Endothelial cell of umbilical vein (primary cell): ENCODE results near the gene RBPJ. TPM values are rescaled to one million over a fixed set of nuclear protein-coding genes. Genes with fewer than 3 reads are reported as not detected.
"Not testable (repeated sequence)": the region's sequence is repeated elsewhere in the genome, so short reads cannot be mapped to it uniquely, and the experiment has no call there.

Source experiments
- BruUV-seq: library from RNA; stranded (reverse); fragments of 400-500 nt; replicated peaks from 2 replicates; lab custom pipeline; 2021; lab: Mats Ljungman, UMichigan
- CTCF ChIA-PET: fragments of 300-600, 350-600 bp; sonication (Branson Sonifier 250); formaldehyde crosslinking; loops from one replicate; lab custom pipeline; 2021; ENCODE audit warnings: antibody characterized with exemption, inconsistent platforms; lab: Charles Lee
- POLR2A ChIA-PET: fragments of 300-600, 350-600 bp; sonication (Branson Sonifier 250); formaldehyde crosslinking; loops from one replicate; lab custom pipeline; 2021; ENCODE audit warnings: antibody characterized with exemption, inconsistent platforms; lab: Charles Lee
- DNase-seq: peaks from one replicate; pipeline ENCODE4 v3.0.0-alpha.2; 2011; ENCODE audit warnings: low read depth, low spot score
- FAIRE-seq: peaks from 2 replicates; lab custom pipeline; 2011; peaks lifted over from hg19 to GRCh38; lab: Jason Lieb, UNC
- H2AFZ ChIP-seq: 2 replicates; pipeline ENCODE4 v1.6.0; 2012; ENCODE audit warnings: low read depth, low read length, control low read depth, inconsistent platforms
- H3K27ac ChIP-seq: 2 replicates; pipeline ENCODE4 v1.5.1; 2011; ENCODE audit warnings: low read depth, mild to moderate bottlenecking, control low read depth, low read length, moderate library complexity; ENCODE audit not compliant: insufficient read depth
- H3K27me3 ChIP-seq, 2 experiments: 2 replicates each; pipeline versions ENCODE4 v1.6.0 to v1.6.1; 2011; ENCODE audit warnings: low read length in 2 of 2, mixed read lengths in 1 of 2; ENCODE audit not compliant: control insufficient read depth in 2 of 2, insufficient read depth in 2 of 2
- H3K36me3 ChIP-seq, 2 experiments: 2 replicates in 1 of 2; 3 replicates in 1 of 2; pipeline ENCODE4 v1.5.1; 2011; ENCODE audit warnings: low read length in 2 of 2, mild to moderate bottlenecking in 1 of 2, moderate library complexity in 1 of 2; ENCODE audit not compliant: control insufficient read depth in 2 of 2, insufficient read depth in 2 of 2; ENCODE audit errors: extremely low read depth in 1 of 2
- H3K4me1 ChIP-seq: 3 replicates; pipeline ENCODE4 v1.5.1; 2011; ENCODE audit warnings: mild to moderate bottlenecking, low read length; ENCODE audit not compliant: control insufficient read depth, insufficient read depth; ENCODE audit errors: extremely low read depth
- H3K4me2 ChIP-seq: 2 replicates; pipeline ENCODE4 v1.6.1; 2011; ENCODE audit warnings: low read length, control low read depth, mixed read lengths; ENCODE audit not compliant: insufficient read depth
- H3K4me3 ChIP-seq, 3 experiments: fragments of 200-600 bp in 1 of 3; sonication (generic), shearing (Covaris generic) in 1 of 3; replicated peaks in 1 of 3; 2 replicates each; pipeline ENCODE4 v1.5.1; 2011 to 2016; ENCODE audit warnings: control low read depth in 3 of 3, low read length in 3 of 3, mild to moderate bottlenecking in 2 of 3, inconsistent platforms in 1 of 3, low read depth in 1 of 3, moderate library complexity in 1 of 3; ENCODE audit not compliant: insufficient read depth in 1 of 3
- H3K79me2 ChIP-seq: 2 replicates; pipeline ENCODE4 v1.6.0; 2012; ENCODE audit warnings: low read length, inconsistent platforms; ENCODE audit not compliant: control insufficient read depth, insufficient read depth
- H3K9ac ChIP-seq: replicated peaks from 2 replicates; pipeline ENCODE3; 2011; ENCODE audit warnings: low read length, control low read depth; ENCODE audit not compliant: insufficient read depth; ENCODE audit errors: extremely low read depth
- H3K9me1 ChIP-seq: replicated peaks from 3 replicates; pipeline ENCODE4 v1.6.0; 2011; ENCODE audit warnings: mild to moderate bottlenecking, low read length; ENCODE audit not compliant: control insufficient read depth, insufficient read depth; ENCODE audit errors: extremely low read depth
- H3K9me3 ChIP-seq: replicated peaks from 2 replicates; pipeline ENCODE4 v1.5.1; 2012; ENCODE audit warnings: low read length, inconsistent platforms; ENCODE audit not compliant: control insufficient read depth, insufficient read depth
- H4K20me1 ChIP-seq: replicated peaks from 2 replicates; pipeline ENCODE3; 2011; ENCODE audit warnings: mild to moderate bottlenecking, low read length; ENCODE audit not compliant: control insufficient read depth, insufficient read depth; ENCODE audit errors: extremely low read depth
- EZH2 ChIP-seq: IDR thresholded peaks from 2 replicates; pipeline ENCODE4 v1.6.1; 2012; ENCODE audit warnings: borderline replicate concordance, low read depth, mild to moderate bottlenecking, moderate library complexity, low read length, inconsistent platforms; ENCODE audit not compliant: severe bottlenecking
- FOS ChIP-seq: IDR thresholded peaks from 2 replicates; pipeline ENCODE4 v1.6.1; 2011; ENCODE audit warnings: mild to moderate bottlenecking, low read length, moderate library complexity, borderline replicate concordance; ENCODE audit not compliant: insufficient read depth
- GATA2 ChIP-seq: IDR thresholded peaks from 2 replicates; pipeline ENCODE4 v1.7.0; 2011; ENCODE audit warnings: low read depth, mild to moderate bottlenecking, moderate library complexity, mixed read lengths, low read length; ENCODE audit not compliant: insufficient read length, insufficient read depth
- JUN ChIP-seq: IDR thresholded peaks from 2 replicates; pipeline ENCODE4 v1.6.1; 2011; ENCODE audit warnings: borderline replicate concordance, low read depth; ENCODE audit not compliant: insufficient read length, insufficient read depth
- MYC ChIP-seq: IDR thresholded peaks from one replicate; pipeline ENCODE4 v1.6.1; 2011; ENCODE audit warnings: mild to moderate bottlenecking, low read depth, low read length
- POLR2A ChIP-seq: IDR thresholded peaks from 2 replicates; pipeline ENCODE4 v1.6.1; 2012; ENCODE audit warnings: low read depth, mild to moderate bottlenecking, control low read depth, low read length
- POLR2AphosphoS5 ChIP-seq: IDR thresholded peaks from 2 replicates; pipeline ENCODE4 v1.6.1; 2012; ENCODE audit warnings: low read depth, mild to moderate bottlenecking, control low read depth, low read length, moderate library complexity; ENCODE audit not compliant: insufficient read depth
- dilution Hi-C: fragments of 300-500 bp; cut with MboI; formaldehyde crosslinking; loops from one replicate; pipeline ENCODE4 v1.15.0; 2019; ENCODE audit warnings: low sequenced_read_pairs; ENCODE audit not compliant: extremely low pct_ligation_motif_present
- intact Hi-C: fragments of 100-400 bp; cut with micrococcal nuclease; formaldehyde crosslinking; loops from one replicate; pipeline ENCODE4 v1.10.0; 2022
- polyA plus RNA-seq, 4 experiments: library from polyadenylated mRNA; depleted of rRNA in 3 of 4; stranded (reverse) in 3 of 4; unstranded in 1 of 4; fragments of >200 nt; gene quantifications; 2 replicates each; pipeline versions ENCODE4 v1.2.1 to v1.2.3, GENCODE V29; 2011 to 2012; ENCODE audit warnings: missing spikeins in 1 of 4
- total RNA-seq: library from RNA; stranded (reverse); gene quantifications from 2 replicates; pipeline ENCODE4 v1.2.3, GENCODE V29; 2021
- TF ChIP-seq, protein P1 (sequence below): IDR thresholded peaks from 2 replicates; pipeline ENCODE4 v1.6.1; 2011; ENCODE audit not compliant: insufficient read depth, insufficient read length
- TF ChIP-seq, protein P2 (sequence below), 2 donors: IDR thresholded peaks; 1 replicate in 1 of 2; 2 replicates in 1 of 2; pipeline ENCODE4 v1.5.1; 2011; ENCODE audit warnings: low read length in 2 of 2, mild to moderate bottlenecking in 2 of 2, moderate library complexity in 2 of 2, control low read depth in 1 of 2, inconsistent platforms in 1 of 2, low read depth in 1 of 2; ENCODE audit not compliant: insufficient read depth in 1 of 2; ENCODE audit errors: extremely low read depth in 1 of 2

Gene RBPJ
- total and polyA plus RNA-seq, 2 donors (not counting 3 experiments of a cell fraction or from before 2014, with no cell fraction given): 17.0 to 42.9 TPM

DNA sequence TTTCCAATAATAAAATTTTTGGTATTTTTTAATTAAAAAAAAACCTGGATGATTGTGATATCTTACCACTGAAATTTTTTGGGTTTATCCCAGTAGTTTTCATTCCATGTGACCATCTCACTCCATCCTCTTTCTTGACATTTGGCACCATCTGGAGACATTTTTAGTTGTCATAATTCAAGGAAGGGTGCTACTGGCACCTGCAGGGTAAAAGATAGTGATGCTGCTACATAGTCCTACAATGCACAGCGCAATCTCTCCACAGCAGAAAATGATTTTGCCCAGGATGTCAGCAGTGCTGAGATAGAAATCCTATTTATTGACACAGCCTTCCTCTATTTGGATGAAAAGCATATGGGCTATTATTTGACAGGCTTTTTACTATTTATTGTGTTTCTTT lies 79.3 kb downstream of the RBPJ start:
- DNase-seq (no peak), FAIRE-seq (no peak)
- TF ChIP-seq MYC: no peak
- no peak for TF ChIP-seq POLR2A
- no peak for TF ChIP-seq EZH2
- TF ChIP-seq, protein P1, sequence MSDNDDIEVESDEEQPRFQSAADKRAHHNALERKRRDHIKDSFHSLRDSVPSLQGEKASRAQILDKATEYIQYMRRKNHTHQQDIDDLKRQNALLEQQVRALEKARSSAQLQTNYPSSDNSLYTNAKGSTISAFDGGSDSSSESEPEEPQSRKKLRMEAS: no peak
- no peak for TF ChIP-seq FOS
- TF ChIP-seq JUN: no peak
- no peak for TF ChIP-seq GATA2
- TF ChIP-seq POLR2AphosphoS5: no peak
- TF ChIP-seq, protein P2, sequence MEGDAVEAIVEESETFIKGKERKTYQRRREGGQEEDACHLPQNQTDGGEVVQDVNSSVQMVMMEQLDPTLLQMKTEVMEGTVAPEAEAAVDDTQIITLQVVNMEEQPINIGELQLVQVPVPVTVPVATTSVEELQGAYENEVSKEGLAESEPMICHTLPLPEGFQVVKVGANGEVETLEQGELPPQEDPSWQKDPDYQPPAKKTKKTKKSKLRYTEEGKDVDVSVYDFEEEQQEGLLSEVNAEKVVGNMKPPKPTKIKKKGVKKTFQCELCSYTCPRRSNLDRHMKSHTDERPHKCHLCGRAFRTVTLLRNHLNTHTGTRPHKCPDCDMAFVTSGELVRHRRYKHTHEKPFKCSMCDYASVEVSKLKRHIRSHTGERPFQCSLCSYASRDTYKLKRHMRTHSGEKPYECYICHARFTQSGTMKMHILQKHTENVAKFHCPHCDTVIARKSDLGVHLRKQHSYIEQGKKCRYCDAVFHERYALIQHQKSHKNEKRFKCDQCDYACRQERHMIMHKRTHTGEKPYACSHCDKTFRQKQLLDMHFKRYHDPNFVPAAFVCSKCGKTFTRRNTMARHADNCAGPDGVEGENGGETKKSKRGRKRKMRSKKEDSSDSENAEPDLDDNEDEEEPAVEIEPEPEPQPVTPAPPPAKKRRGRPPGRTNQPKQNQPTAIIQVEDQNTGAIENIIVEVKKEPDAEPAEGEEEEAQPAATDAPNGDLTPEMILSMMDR (IDR thresholded peaks at IDR 0.05; ENCODE audit: extremely low read depth in 1 of 2, insufficient read depth in 1 of 2, low read depth in 1 of 2, low read length in 2 of 2): no peak
- H3K4me3 ChIP-seq: no peak overlapping the region
- CTCF ChIA-PET: interaction anchor here (2.5 to 2.8 kb wide), 2 partner anchors 10 to 70 kb away, joined by 6 to 20 read pairs; no protein-coding TSS in a partner anchor
- intact Hi-C loops (no loop called here), dilution Hi-C loops (no loop called here)
- H3K36me3 ChIP-seq: no peaks in the 10 kb centered on the region
- H3K4me1 ChIP-seq: no peaks in the 10 kb centered on the region
- no peak overlapping the region for H3K9ac ChIP-seq
- BruUV-seq: no TSS peak
- H4K20me1 ChIP-seq: no peaks in the 10 kb centered on the region
- peaks cover 2% of the 10 kb centered on the region for H3K79me2 ChIP-seq
- no peak overlapping the region for H3K27ac ChIP-seq
- no peak overlapping the region for H2AFZ ChIP-seq
- H3K9me3 ChIP-seq: no peaks in the 10 kb centered on the region
- H3K9me1 ChIP-seq: no peaks in the 10 kb centered on the region
- H3K27me3 ChIP-seq: no peaks in the 10 kb centered on the region
- no peak overlapping the region for H3K4me2 ChIP-seq
- POLR2A ChIA-PET: no interaction called here

- DNase-seq, H4K20me1 ChIP-seq, H2AFZ ChIP-seq, H3K79me2 ChIP-seq, H3K27ac ChIP-seq, H3K4me3 ChIP-seq, POLR2A ChIA-PET, H3K9ac ChIP-seq, H3K4me2 ChIP-seq, H3K36me3 ChIP-seq, H3K9me3 ChIP-seq, H3K9me1 ChIP-seq, BruUV-seq, dilution Hi-C loops, H3K4me1 ChIP-seq, intact Hi-C loops, H3K27me3 ChIP-seq, FAIRE-seq: not testable (repeated sequence)
- CTCF ChIA-PET: interaction anchor here (0.9 to 2.8 kb wide), 4 partner anchors 8 to 414 kb away, joined by 3 to 20 read pairs (median 5); no protein-coding TSS in a partner anchor
These were observed 81.2 kb downstream of the RBPJ start for GRCh38 chr4:26402017-26402416.
